ENCODE data around the gene SLC16A5.

SLC16A5 gene

GRCh38 chr17:75102385-75102821 lies 14.6 kb downstream of the SLC16A5 start:
- Histone ChIP-seq H3K4me2 (ENCODE audit: low read length) (no peak overlapping the region), H3K4ac (ENCODE audit: low read depth, low read length) (no peak overlapping the region), H2AFZ (ENCODE audit: insufficient read depth, low read length, poor library complexity) (no peak overlapping the region), H3K27me3 (ENCODE audit: insufficient read depth, low read length) (no peaks in the 10 kb centered on the region), H2BK5ac (ENCODE audit: low read depth, low read length, poor library complexity) (no peak overlapping the region), H3K4me3 (ENCODE audit: low read depth, low read length) (no peak overlapping the region), H3K14ac (ENCODE audit: low read length) (no peak overlapping the region), H4K12ac (ENCODE audit: low read depth, low read length) (no peak overlapping the region), H3K79me1 (ENCODE audit: low read length) (no peaks in the 10 kb centered on the region), H2BK120ac (ENCODE audit: insufficient read depth, low read length, poor library complexity) (no peak overlapping the region), H3K18ac (ENCODE audit: low read length) (no peak overlapping the region), H3K79me2 (ENCODE audit: control insufficient read depth, insufficient read depth, low read length, poor library complexity) (no peaks in the 10 kb centered on the region), H2AK5ac (ENCODE audit: low read length) (no peak overlapping the region), H3K23ac (ENCODE audit: low read length) (no peak overlapping the region), H3K4me1 (ENCODE audit: control insufficient read depth in 1 of 2, insufficient read depth in 2 of 2, low read length in 2 of 2) (no peaks in the 10 kb centered on the region), H4K91ac (ENCODE audit: low read depth, low read length) (no peak overlapping the region), H3K36me3 (ENCODE audit: control insufficient read depth in 1 of 2, insufficient read depth in 2 of 2, low read length in 2 of 2) (peaks cover 35 to 39% of the 10 kb centered on the region in 2 experiments), H3K9me3 (ENCODE audit: insufficient read depth, low read depth, low read length) (peaks cover 5% of the 10 kb centered on the region), H3K9ac (ENCODE audit: low read length) (no peak overlapping the region), H4K8ac (ENCODE audit: low read depth, low read length) (no peak overlapping the region), H2BK12ac (ENCODE audit: low read length) (no peak overlapping the region), H3K27ac (ENCODE audit: low read depth, low read length) (no peak overlapping the region)
- WGBS (ENCODE audit: extremely low coverage, insufficient coverage, insufficient read length): no CpG with 5 or more reads among the region's 12 CpGs
- DNase-seq: no peak

- H3K14ac ChIP-seq (ENCODE audit: low read length): no peak overlapping the region
- no peak overlapping the region for H3K4ac ChIP-seq (ENCODE audit: low read depth, low read length)
- no peak overlapping the region for H4K12ac ChIP-seq (ENCODE audit: low read depth, low read length)
- no peak overlapping the region for H3K4me3 ChIP-seq (ENCODE audit: low read depth, low read length)
- peaks cover 3% of the 10 kb centered on the region for H3K9me3 ChIP-seq (ENCODE audit: insufficient read depth, low read depth, low read length)
- no peak overlapping the region for H3K27ac ChIP-seq (ENCODE audit: low read depth, low read length)
- no peaks in the 10 kb centered on the region for H3K27me3 ChIP-seq (ENCODE audit: insufficient read depth, low read length)
- H3K4me2 ChIP-seq (ENCODE audit: low read length): no peak overlapping the region
- no peak overlapping the region for H4K8ac ChIP-seq (ENCODE audit: low read depth, low read length)
- H2AFZ ChIP-seq (ENCODE audit: insufficient read depth, low read length, poor library complexity): no peak overlapping the region
- H3K4me1 ChIP-seq (ENCODE audit: control insufficient read depth in 1 of 2, insufficient read depth in 2 of 2, low read length in 2 of 2): peaks cover under 1% of the 10 kb centered on the region in 2 experiments
- no peak overlapping the region for H3K18ac ChIP-seq (ENCODE audit: low read length)
- no peak overlapping the region for H4K91ac ChIP-seq (ENCODE audit: low read depth, low read length)
- WGBS (ENCODE audit: extremely low coverage, insufficient coverage, insufficient read length): no CpG with 5 or more reads among the region's 14 CpGs
- no peak overlapping the region for H3K9ac ChIP-seq (ENCODE audit: low read length)
- no peak overlapping the region for H2BK5ac ChIP-seq (ENCODE audit: low read depth, low read length, poor library complexity)
- no peak for DNase-seq
- H3K79me2 ChIP-seq (ENCODE audit: control insufficient read depth, insufficient read depth, low read length, poor library complexity): no peaks in the 10 kb centered on the region
- H3K23ac ChIP-seq (ENCODE audit: low read length): no peak overlapping the region
- H2BK120ac ChIP-seq (ENCODE audit: insufficient read depth, low read length, poor library complexity): no peak overlapping the region
- H3K79me1 ChIP-seq (ENCODE audit: low read length): no peaks in the 10 kb centered on the region
- H3K36me3 ChIP-seq (ENCODE audit: control insufficient read depth in 1 of 2, insufficient read depth in 2 of 2, low read length in 2 of 2): peaks cover 30% of the 10 kb centered on the region in 2 experiments
- H2BK12ac ChIP-seq (ENCODE audit: low read length): no peak overlapping the region
- H2AK5ac ChIP-seq (ENCODE audit: low read length): no peak overlapping the region
Measured at GRCh38 chr17:75103601-75104554, 16.1 kb downstream of the SLC16A5 start.

GRCh38 chr17:75105126-75106080 lies 17.6 kb downstream of the SLC16A5 start:
- Histone ChIP-seq H3K4me1 (ENCODE audit: control insufficient read depth in 1 of 2, insufficient read depth in 2 of 2, low read length in 2 of 2) (peaks cover 7 to 8% of the 10 kb centered on the region in 2 experiments), H3K9ac (ENCODE audit: low read length) (no peak overlapping the region), H3K4ac (ENCODE audit: low read depth, low read length) (no peak overlapping the region), H3K18ac (ENCODE audit: low read length) (no peak overlapping the region), H4K91ac (ENCODE audit: low read depth, low read length) (no peak overlapping the region), H3K14ac (ENCODE audit: low read length) (no peak overlapping the region), H2BK120ac (ENCODE audit: insufficient read depth, low read length, poor library complexity) (no peak overlapping the region), H3K27ac (ENCODE audit: low read depth, low read length) (no peak overlapping the region), H3K36me3 (ENCODE audit: control insufficient read depth in 1 of 2, insufficient read depth in 2 of 2, low read length in 2 of 2) (peaks cover 21% of the 10 kb centered on the region in 2 experiments), H3K4me3 (ENCODE audit: low read depth, low read length) (no peak overlapping the region), H3K9me3 (ENCODE audit: insufficient read depth, low read depth, low read length) (peaks cover 1% of the 10 kb centered on the region), H3K79me2 (ENCODE audit: control insufficient read depth, insufficient read depth, low read length, poor library complexity) (peaks cover 2% of the 10 kb centered on the region), H3K4me2 (ENCODE audit: low read length) (no peak overlapping the region), H3K23ac (ENCODE audit: low read length) (no peak overlapping the region), H2AK5ac (ENCODE audit: low read length) (no peak overlapping the region), H4K12ac (ENCODE audit: low read depth, low read length) (no peak overlapping the region), H2AFZ (ENCODE audit: insufficient read depth, low read length, poor library complexity) (no peak overlapping the region), H2BK12ac (ENCODE audit: low read length) (no peak overlapping the region), H2BK5ac (ENCODE audit: low read depth, low read length, poor library complexity) (no peak overlapping the region), H3K27me3 (ENCODE audit: insufficient read depth, low read length) (no peaks in the 10 kb centered on the region), H3K79me1 (ENCODE audit: low read length) (peaks cover 6% of the 10 kb centered on the region), H4K8ac (ENCODE audit: low read depth, low read length) (no peak overlapping the region)
- no CpG with 5 or more reads among the region's 20 CpGs for WGBS (ENCODE audit: extremely low coverage, insufficient coverage, insufficient read length)
- DNase-seq: peak; percentile 43 to 79

GRCh38 chr17:75108193-75108592 lies 20.4 kb downstream of the SLC16A5 start:
- no CpG with 5 or more reads among the region's 2 CpGs for WGBS (ENCODE audit: extremely low coverage, insufficient coverage, insufficient read length)
- peaks cover 2% of the 10 kb centered on the region for H3K79me2 ChIP-seq (ENCODE audit: control insufficient read depth, insufficient read depth, low read length, poor library complexity)
- no peaks in the 10 kb centered on the region for H3K27me3 ChIP-seq (ENCODE audit: insufficient read depth, low read length)
- H4K12ac ChIP-seq (ENCODE audit: low read depth, low read length): no peak overlapping the region
- H2AFZ ChIP-seq (ENCODE audit: insufficient read depth, low read length, poor library complexity): no peak overlapping the region
- H3K9me3 ChIP-seq (ENCODE audit: insufficient read depth, low read depth, low read length): no peaks in the 10 kb centered on the region
- H3K27ac ChIP-seq (ENCODE audit: low read depth, low read length): no peak overlapping the region
- H2AK5ac ChIP-seq (ENCODE audit: low read length): no peak overlapping the region
- no peak overlapping the region for H3K4me2 ChIP-seq (ENCODE audit: low read length)
- no peak overlapping the region for H2BK120ac ChIP-seq (ENCODE audit: insufficient read depth, low read length, poor library complexity)
- H3K36me3 ChIP-seq (ENCODE audit: control insufficient read depth in 1 of 2, insufficient read depth in 2 of 2, low read length in 2 of 2): peaks cover 17% of the 10 kb centered on the region in 2 experiments
- H4K91ac ChIP-seq (ENCODE audit: low read depth, low read length): no peak overlapping the region
- H2BK5ac ChIP-seq (ENCODE audit: low read depth, low read length, poor library complexity): no peak overlapping the region
- H3K4ac ChIP-seq (ENCODE audit: low read depth, low read length): no peak overlapping the region
- H2BK12ac ChIP-seq (ENCODE audit: low read length): no peak overlapping the region
- no peak overlapping the region for H4K8ac ChIP-seq (ENCODE audit: low read depth, low read length)
- H3K4me3 ChIP-seq (ENCODE audit: low read depth, low read length): no peak overlapping the region
- H3K18ac ChIP-seq (ENCODE audit: low read length): no peak overlapping the region
- no peak for DNase-seq
- H3K9ac ChIP-seq (ENCODE audit: low read length): no peak overlapping the region
- H3K79me1 ChIP-seq (ENCODE audit: low read length): peaks cover 6% of the 10 kb centered on the region
- H3K14ac ChIP-seq (ENCODE audit: low read length): no peak overlapping the region
- no peak overlapping the region for H3K23ac ChIP-seq (ENCODE audit: low read length)
- peaks cover 7 to 11% of the 10 kb centered on the region in 2 experiments for H3K4me1 ChIP-seq (ENCODE audit: control insufficient read depth in 1 of 2, insufficient read depth in 2 of 2, low read length in 2 of 2)
